MM.1S (cell line): ENCODE data around the gene PRR15L.

ENCODE experiments used
- CTCF ChIP-seq: fragments of 300-600 bp; sonication (generic); IDR thresholded peaks from 2 replicates; pipeline ENCODE4 v1.5.1; 2016; ENCODE audit warnings: antibody characterized with exemption, low read length, mixed read lengths
- EZH2 ChIP-seq: fragments of 300-600 bp; sonication (generic); optimal IDR thresholded peaks from 2 replicates; pipeline ENCODE3; 2017; ENCODE audit warnings: low read depth, mild to moderate bottlenecking, antibody characterized with exemption, low read length, mixed read lengths
- EZH2phosphoT487 ChIP-seq: fragments of 300-600 bp; sonication (generic); IDR thresholded peaks from 2 replicates; pipeline ENCODE4 v1.6.1; 2018; ENCODE audit warnings: antibody characterized with exemption, low read length

GRCh38 chr17:47994724-47995123 is 37.0 kb upstream of the PRR15L start:
- TF ChIP-seq EZH2: no peak
- TF ChIP-seq CTCF: no peak
- TF ChIP-seq EZH2phosphoT487: no peak
